ENCODE measurements around the gene PPP5C. TPM values are rescaled to one million over a fixed set of nuclear protein-coding genes. Genes with fewer than 3 reads are reported as not detected.

Gene PPP5C
- total RNA-seq, 4 donors from 2014 or later = 70.5 to 132 (median 88.8) TPM

- no peak overlapping the region for H3K27ac ChIP-seq
- H3K27me3 ChIP-seq = no peaks in the 10 kb centered on the region
- H3K4me1 ChIP-seq = no peaks in the 10 kb centered on the region
- no peaks in the 10 kb centered on the region for H3K9me3 ChIP-seq
- WGBS, 2 donors = 79 to 85% methylated on average over 9 of the region's 9 CpGs
- no peak for DNase-seq (ENCODE audit: low spot score in 2 of 2)
- peaks cover 0 to 68% (median 0%) of the 10 kb centered on the region in 3 donors for H3K36me3 ChIP-seq
- H3K4me3 ChIP-seq = no peak overlapping the region
- no peak for TF ChIP-seq POLR2A (IDR thresholded peaks at IDR 0.05)
- TF ChIP-seq CTCF (IDR thresholded peaks at IDR 0.05) = no peak
- TF ChIP-seq EP300 (IDR thresholded peaks at IDR 0.05) = no peak
These were observed 19.9 kb downstream of the PPP5C start for GRCh38 chr19:46366620-46367292.

- Histone ChIP-seq H3K9me3 (no peaks in the 10 kb centered on the region), H3K27ac (no peak overlapping the region), H3K27me3 (no peaks in the 10 kb centered on the region), H3K4me1 (peaks cover 0 to 2% (median 0%) of the 10 kb centered on the region in 4 donors), H3K36me3 (peaks cover 0 to 68% (median 0%) of the 10 kb centered on the region in 3 donors), H3K4me3 (no peak overlapping the region)
- WGBS, 2 donors = 88 to 89% methylated on average over 5 of the region's 5 CpGs
- TF ChIP-seq POLR2A (IDR thresholded peaks at IDR 0.05) (no peak), EP300 (IDR thresholded peaks at IDR 0.05) (no peak), CTCF (IDR thresholded peaks at IDR 0.05) (no peak)
- no peak for DNase-seq (ENCODE audit: low spot score in 2 of 2)
These were observed 20.5 kb downstream of the PPP5C start for GRCh38 chr19:46367426-46367825.

GRCh38 chr19:46368116-46368515, 21.2 kb downstream of the PPP5C start:
- TF ChIP-seq CTCF (IDR thresholded peaks at IDR 0.05) (no peak), EP300 (IDR thresholded peaks at IDR 0.05) (no peak), POLR2A (IDR thresholded peaks at IDR 0.05) (no peak)
- no peaks in the 10 kb centered on the region for H3K27me3 ChIP-seq
- H3K4me3 ChIP-seq = no peak overlapping the region
- no peak for DNase-seq (ENCODE audit: low spot score in 2 of 2)
- WGBS, 2 donors = 88 to 90% methylated on average over 7 of the region's 7 CpGs
- peaks cover 0 to 9% (median 3%) of the 10 kb centered on the region in 4 donors for H3K4me1 ChIP-seq
- H3K9me3 ChIP-seq = no peaks in the 10 kb centered on the region
- peaks cover 0 to 68% (median 0%) of the 10 kb centered on the region in 3 donors for H3K36me3 ChIP-seq
- no peak overlapping the region for H3K27ac ChIP-seq

GRCh38 chr19:46369817-46370216, 22.9 kb downstream of the PPP5C start:
- TF ChIP-seq CTCF (IDR thresholded peaks at IDR 0.05) (no peak), POLR2A (IDR thresholded peaks at IDR 0.05) (no peak), EP300 (IDR thresholded peaks at IDR 0.05) (no peak)
- no peak overlapping the region for H3K4me3 ChIP-seq
- DNase-seq (ENCODE audit: low spot score in 2 of 2) = no peak
- WGBS, 2 donors = 94 to 95% methylated on average over 7 of the region's 7 CpGs
- no peaks in the 10 kb centered on the region for H3K9me3 ChIP-seq
- peaks cover 0 to 21% (median 14%) of the 10 kb centered on the region in 4 donors for H3K4me1 ChIP-seq
- H3K27ac ChIP-seq = no peak overlapping the region
- H3K27me3 ChIP-seq = no peaks in the 10 kb centered on the region
- H3K36me3 ChIP-seq = peaks cover 0 to 55% (median 0%) of the 10 kb centered on the region in 3 donors

- H3K36me3 ChIP-seq = peaks cover 0 to 55% (median 0%) of the 10 kb centered on the region in 3 donors
- H3K4me1 ChIP-seq = peaks cover 0 to 21% (median 14%) of the 10 kb centered on the region in 4 donors
- H3K27me3 ChIP-seq = no peaks in the 10 kb centered on the region
- H3K9me3 ChIP-seq = no peaks in the 10 kb centered on the region
- no peak overlapping the region for H3K27ac ChIP-seq
- WGBS, 2 donors = 74 to 84% methylated on average over 8 to 10 of the region's 10 CpGs
- TF ChIP-seq CTCF (IDR thresholded peaks at IDR 0.05) (no peak), POLR2A (IDR thresholded peaks at IDR 0.05) (no peak), EP300 (IDR thresholded peaks at IDR 0.05) (no peak)
- no peak overlapping the region for H3K4me3 ChIP-seq
- no peak for DNase-seq (ENCODE audit: low spot score in 2 of 2)
These were observed 24.5 kb downstream of the PPP5C start for GRCh38 chr19:46371371-46371901.

All from tibial nerve (tissue), 4 donors.